Osteocyte (in vitro differentiated cells): ENCODE data around the gene MYH7B. TPM values are rescaled to one million over a fixed set of nuclear protein-coding genes. Genes with fewer than 3 reads are reported as not detected.

Experiments used
- DNase-seq: peaks from one replicate; pipeline ENCODE4 v3.0.0; 2021; ENCODE audit warnings: mixed read lengths; ENCODE audit not compliant: unreplicated experiment; ENCODE audit errors: extremely low spot score
- H3K27ac Mint-ChIP-seq: one replicate; pipeline ENCODE4 v1.8.0; 2021; ENCODE audit warnings: mild to moderate bottlenecking, mixed read lengths; ENCODE audit not compliant: unreplicated experiment
- H3K27me3 Mint-ChIP-seq: one replicate; pipeline ENCODE4 v1.8.0; 2021; ENCODE audit warnings: mixed read lengths; ENCODE audit not compliant: unreplicated experiment
- H3K36me3 Mint-ChIP-seq: one replicate; pipeline ENCODE4 v1.8.0; 2021; ENCODE audit warnings: mixed read lengths; ENCODE audit not compliant: unreplicated experiment
- H3K4me1 Mint-ChIP-seq: one replicate; pipeline ENCODE4 v1.8.0; 2021; ENCODE audit warnings: mixed read lengths; ENCODE audit not compliant: unreplicated experiment
- H3K4me3 Mint-ChIP-seq: one replicate; pipeline ENCODE4 v1.8.0; 2021; ENCODE audit warnings: mild to moderate bottlenecking, moderate library complexity, mixed read lengths; ENCODE audit not compliant: unreplicated experiment
- H3K9me3 Mint-ChIP-seq: one replicate; pipeline ENCODE4 v1.8.0; 2021; ENCODE audit warnings: mixed read lengths; ENCODE audit not compliant: unreplicated experiment
- total RNA-seq: library from RNA; stranded (reverse); gene quantifications from 2 replicates; pipeline ENCODE4 v1.2.1, GENCODE V29; 2021
- TF ChIP-seq, protein P1 (sequence below): fragments of 200-600 bp; sonication (generic); IDR thresholded peaks from 2 replicates; pipeline ENCODE4 v1.5.0; 2021; ENCODE audit warnings: antibody characterized with exemption, mild to moderate bottlenecking, moderate library complexity

The MYH7B gene
- total RNA-seq, 1 donor from 2014 or later: 0.86 TPM

DNA sequence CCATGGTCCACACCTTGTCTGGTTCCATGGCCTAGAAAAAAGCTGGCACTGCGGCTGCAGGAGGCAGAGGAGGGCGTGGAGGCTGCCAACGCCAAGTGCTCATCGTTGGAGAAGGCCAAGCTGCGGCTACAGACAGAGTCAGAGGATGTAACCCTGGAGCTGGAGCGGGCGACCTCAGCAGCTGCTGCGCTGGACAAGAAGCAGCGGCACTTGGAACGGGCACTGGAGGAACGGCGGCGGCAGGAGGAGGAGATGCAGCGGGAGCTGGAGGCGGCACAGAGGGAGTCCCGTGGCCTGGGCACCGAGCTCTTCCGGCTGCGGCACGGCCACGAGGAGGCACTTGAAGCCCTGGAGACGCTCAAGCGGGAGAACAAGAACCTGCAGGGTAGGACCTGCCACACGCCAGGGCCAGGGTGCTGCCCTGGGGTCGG, 43.4 kb downstream of the MYH7B start:
- Mint-ChIP-seq H3K36me3 (peaks cover 30% of the 10 kb centered on the region), H3K4me3 (no peak overlapping the region), H3K4me1 (no peaks in the 10 kb centered on the region), H3K27ac (no peak overlapping the region), H3K27me3 (no peaks in the 10 kb centered on the region), H3K9me3 (no peaks in the 10 kb centered on the region)
- DNase-seq: no peak
- TF ChIP-seq, protein P1, sequence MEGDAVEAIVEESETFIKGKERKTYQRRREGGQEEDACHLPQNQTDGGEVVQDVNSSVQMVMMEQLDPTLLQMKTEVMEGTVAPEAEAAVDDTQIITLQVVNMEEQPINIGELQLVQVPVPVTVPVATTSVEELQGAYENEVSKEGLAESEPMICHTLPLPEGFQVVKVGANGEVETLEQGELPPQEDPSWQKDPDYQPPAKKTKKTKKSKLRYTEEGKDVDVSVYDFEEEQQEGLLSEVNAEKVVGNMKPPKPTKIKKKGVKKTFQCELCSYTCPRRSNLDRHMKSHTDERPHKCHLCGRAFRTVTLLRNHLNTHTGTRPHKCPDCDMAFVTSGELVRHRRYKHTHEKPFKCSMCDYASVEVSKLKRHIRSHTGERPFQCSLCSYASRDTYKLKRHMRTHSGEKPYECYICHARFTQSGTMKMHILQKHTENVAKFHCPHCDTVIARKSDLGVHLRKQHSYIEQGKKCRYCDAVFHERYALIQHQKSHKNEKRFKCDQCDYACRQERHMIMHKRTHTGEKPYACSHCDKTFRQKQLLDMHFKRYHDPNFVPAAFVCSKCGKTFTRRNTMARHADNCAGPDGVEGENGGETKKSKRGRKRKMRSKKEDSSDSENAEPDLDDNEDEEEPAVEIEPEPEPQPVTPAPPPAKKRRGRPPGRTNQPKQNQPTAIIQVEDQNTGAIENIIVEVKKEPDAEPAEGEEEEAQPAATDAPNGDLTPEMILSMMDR: no peak

DNA sequence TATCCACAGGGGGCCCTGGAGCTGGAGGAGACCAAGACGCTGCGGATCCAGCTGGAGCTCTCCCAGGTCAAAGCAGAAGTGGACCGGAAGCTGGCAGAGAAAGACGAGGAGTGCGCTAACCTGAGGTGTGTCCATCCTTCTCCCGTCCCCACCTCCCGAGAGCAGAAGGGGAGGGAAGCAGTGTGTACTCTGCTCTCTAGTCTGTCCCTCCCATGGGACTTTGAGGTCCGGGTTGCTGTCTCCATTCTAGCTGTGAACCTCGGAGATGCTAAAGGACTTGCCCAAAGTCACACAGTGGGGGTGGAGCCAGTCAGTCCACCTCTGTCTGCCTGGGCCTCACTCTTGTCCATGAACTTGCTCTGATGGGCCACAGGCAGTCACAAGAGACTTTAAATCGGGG, 44.1 kb downstream of the MYH7B start:
- Mint-ChIP-seq H3K36me3 (peaks cover 30% of the 10 kb centered on the region), H3K27ac (no peak overlapping the region), H3K4me3 (no peak overlapping the region), H3K4me1 (no peaks in the 10 kb centered on the region), H3K9me3 (no peaks in the 10 kb centered on the region), H3K27me3 (no peaks in the 10 kb centered on the region)
- TF ChIP-seq, protein P1: no peak
- no peak for DNase-seq

DNA sequence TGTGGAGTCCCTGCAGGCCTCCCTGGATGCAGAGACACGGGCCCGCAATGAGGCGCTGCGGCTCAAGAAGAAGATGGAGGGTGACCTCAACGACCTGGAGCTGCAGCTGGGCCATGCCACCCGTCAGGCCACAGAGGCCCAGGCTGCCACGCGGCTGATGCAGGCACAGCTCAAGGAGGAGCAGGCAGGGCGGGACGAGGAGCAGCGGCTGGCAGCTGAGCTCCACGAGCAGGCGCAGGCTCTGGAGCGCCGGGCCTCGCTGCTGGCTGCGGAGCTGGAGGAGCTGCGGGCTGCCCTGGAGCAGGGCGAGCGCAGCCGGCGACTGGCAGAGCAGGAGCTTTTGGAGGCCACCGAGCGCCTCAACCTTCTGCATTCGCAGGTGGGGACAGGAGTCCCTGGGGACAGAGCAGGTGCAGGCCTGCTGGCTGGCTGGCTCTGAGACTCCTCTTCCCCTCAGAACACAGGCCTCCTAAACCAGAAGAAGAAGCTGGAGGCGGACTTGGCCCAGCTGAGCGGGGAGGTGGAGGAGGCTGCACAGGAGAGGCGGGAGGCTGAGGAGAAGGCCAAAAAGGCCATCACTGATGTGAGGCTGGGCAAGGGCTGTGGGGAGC, 44.7 kb downstream of the MYH7B start:
- Mint-ChIP-seq H3K4me3 (no peak overlapping the region), H3K9me3 (no peaks in the 10 kb centered on the region), H3K4me1 (no peaks in the 10 kb centered on the region), H3K27ac (no peak overlapping the region), H3K36me3 (peaks cover 30% of the 10 kb centered on the region), H3K27me3 (no peaks in the 10 kb centered on the region)
- TF ChIP-seq, protein P1: no peak
- DNase-seq: no peak

DNA sequence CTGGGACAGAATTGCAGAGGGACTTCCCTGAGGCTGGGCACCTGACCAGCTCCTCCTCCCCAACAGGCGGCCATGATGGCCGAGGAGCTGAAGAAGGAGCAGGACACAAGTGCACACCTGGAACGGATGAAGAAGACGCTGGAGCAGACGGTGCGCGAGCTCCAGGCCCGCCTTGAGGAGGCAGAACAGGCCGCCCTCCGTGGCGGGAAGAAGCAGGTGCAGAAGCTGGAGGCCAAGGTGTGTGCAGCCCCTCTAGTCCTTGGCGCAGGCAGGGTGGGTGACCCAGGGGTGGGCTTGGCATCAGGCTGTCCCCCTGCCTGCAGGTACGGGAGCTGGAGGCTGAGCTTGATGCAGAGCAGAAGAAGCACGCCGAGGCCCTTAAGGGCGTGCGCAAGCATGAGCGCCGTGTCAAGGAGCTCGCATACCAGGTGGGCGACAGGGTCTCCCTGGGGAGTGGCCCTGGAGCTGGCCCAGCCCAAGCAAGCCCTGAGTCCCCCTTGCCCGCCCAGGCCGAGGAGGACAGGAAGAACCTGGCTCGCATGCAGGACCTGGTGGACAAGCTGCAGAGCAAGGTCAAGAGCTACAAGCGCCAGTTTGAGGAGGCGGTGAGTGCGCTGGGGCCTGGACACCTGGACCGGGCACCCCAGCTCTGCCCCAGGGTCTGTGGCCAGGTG, 45.4 kb downstream of the MYH7B start:
- Mint-ChIP-seq H3K27ac (peak overlapping the region; percentile 44), H3K27me3 (no peaks in the 10 kb centered on the region), H3K4me3 (no peak overlapping the region), H3K4me1 (no peaks in the 10 kb centered on the region), H3K9me3 (no peaks in the 10 kb centered on the region), H3K36me3 (peaks cover 36% of the 10 kb centered on the region)
- DNase-seq: no peak
- TF ChIP-seq, protein P1: no peak

DNA sequence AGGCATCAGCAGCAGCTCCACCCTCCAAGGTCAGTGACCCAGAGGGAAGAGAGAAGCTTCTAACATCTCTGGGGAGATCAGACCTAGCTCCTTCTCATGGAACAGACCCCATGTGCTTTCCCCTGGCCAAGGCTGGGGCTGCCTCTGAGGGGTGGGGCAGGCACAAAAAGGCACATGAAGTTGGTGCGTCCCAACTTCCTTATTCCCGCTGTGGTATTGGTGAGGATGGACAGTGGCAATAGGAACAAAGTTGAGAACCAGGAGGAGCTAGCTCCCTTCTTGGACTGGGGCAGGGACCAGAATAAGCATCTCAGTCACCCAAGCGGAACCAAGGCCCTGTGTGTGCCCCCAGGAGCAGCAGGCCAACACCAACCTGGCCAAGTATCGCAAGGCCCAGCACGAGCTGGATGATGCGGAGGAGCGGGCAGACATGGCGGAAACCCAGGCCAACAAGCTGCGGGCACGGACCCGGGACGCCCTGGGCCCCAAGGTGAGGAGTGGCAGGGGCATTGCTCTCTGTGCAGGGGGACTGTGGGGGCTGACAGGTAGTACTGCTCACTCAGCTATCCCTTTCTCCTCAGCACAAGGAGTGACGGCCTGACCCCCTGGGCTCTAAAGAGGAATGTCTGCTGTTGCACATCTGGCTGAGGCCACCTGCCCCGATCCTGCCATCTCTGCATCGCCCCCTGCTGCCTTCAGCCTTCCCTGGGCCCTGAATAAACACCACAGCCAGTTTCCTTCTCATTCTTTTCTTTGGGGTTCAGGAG, 46.1 kb downstream of the MYH7B start:
- H3K36me3 Mint-ChIP-seq: peaks cover 37% of the 10 kb centered on the region
- TF ChIP-seq, protein P1: peak; percentile 38
- no peak for DNase-seq

More for the DNA sequence above, 46.1 kb downstream of the MYH7B start:
- no peaks in the 10 kb centered on the region for H3K4me1 Mint-ChIP-seq
- no peaks in the 10 kb centered on the region for H3K9me3 Mint-ChIP-seq
- no peaks in the 10 kb centered on the region for H3K27me3 Mint-ChIP-seq
- H3K27ac Mint-ChIP-seq: peak overlapping the region; percentile 44
- no peak overlapping the region for H3K4me3 Mint-ChIP-seq
